ENCODE data around the gene SKIC3. TPM values are rescaled to one million over a fixed set of nuclear protein-coding genes. Genes with fewer than 3 reads are reported as not detected.

The SKIC3 gene
- total RNA-seq, 1 donor, result 177 TPM

DNA sequence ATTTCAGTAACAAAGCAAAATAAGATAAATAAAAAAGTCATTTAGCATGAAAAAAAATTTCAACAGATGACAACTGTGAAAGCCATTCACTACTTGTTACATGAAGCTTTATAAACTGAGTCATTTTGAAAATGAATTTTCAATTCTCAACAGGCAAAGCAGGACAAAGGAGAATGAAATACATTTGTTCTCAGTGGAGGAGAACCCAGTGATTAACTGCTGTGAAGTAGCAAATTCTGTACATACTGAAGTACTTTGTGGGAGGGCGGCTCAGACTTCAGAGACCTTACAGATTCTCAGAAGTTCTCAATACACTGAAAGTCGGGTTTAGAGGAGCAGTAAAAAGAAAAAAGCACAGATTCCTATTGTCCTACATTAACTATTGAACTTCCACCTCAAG is 21.7 kb downstream of the SKIC3 start:
- peaks cover 28% of the 10 kb centered on the region for H3K36me3 ChIP-seq (ENCODE audit: insufficient read depth, low read length)
- H4K20me1 ChIP-seq (ENCODE audit: insufficient read depth, low read length), result no peaks in the 10 kb centered on the region
- H3K27me3 ChIP-seq (ENCODE audit: insufficient read depth, low read length), result no peaks in the 10 kb centered on the region
- H3K27ac ChIP-seq (ENCODE audit: low read depth, low read length), result peak overlapping the region; percentile 41
- no peaks in the 10 kb centered on the region for H3K9me3 ChIP-seq (ENCODE audit: low read depth, low read length)
- H3K4me2 ChIP-seq (ENCODE audit: insufficient read depth, low read length), result no peak overlapping the region
- H3K4me3 ChIP-seq (ENCODE audit: insufficient read depth, low read length), result no peak overlapping the region
- peaks cover 40% of the 10 kb centered on the region for H3K79me2 ChIP-seq (ENCODE audit: insufficient read depth, low read length)
- no peak overlapping the region for H2AFZ ChIP-seq (ENCODE audit: low read length)
- TF ChIP-seq, protein P1, sequence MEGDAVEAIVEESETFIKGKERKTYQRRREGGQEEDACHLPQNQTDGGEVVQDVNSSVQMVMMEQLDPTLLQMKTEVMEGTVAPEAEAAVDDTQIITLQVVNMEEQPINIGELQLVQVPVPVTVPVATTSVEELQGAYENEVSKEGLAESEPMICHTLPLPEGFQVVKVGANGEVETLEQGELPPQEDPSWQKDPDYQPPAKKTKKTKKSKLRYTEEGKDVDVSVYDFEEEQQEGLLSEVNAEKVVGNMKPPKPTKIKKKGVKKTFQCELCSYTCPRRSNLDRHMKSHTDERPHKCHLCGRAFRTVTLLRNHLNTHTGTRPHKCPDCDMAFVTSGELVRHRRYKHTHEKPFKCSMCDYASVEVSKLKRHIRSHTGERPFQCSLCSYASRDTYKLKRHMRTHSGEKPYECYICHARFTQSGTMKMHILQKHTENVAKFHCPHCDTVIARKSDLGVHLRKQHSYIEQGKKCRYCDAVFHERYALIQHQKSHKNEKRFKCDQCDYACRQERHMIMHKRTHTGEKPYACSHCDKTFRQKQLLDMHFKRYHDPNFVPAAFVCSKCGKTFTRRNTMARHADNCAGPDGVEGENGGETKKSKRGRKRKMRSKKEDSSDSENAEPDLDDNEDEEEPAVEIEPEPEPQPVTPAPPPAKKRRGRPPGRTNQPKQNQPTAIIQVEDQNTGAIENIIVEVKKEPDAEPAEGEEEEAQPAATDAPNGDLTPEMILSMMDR (IDR thresholded peaks at IDR 0.05; ENCODE audit: extremely low read depth, low read depth, low read length), result no peak
- peak; percentile 3 for DNase-seq (ENCODE audit: insufficient read length, low spot score, missing footprints)
- peaks cover 28% of the 10 kb centered on the region for H3K4me1 ChIP-seq (ENCODE audit: insufficient read depth, low read length)

DNA sequence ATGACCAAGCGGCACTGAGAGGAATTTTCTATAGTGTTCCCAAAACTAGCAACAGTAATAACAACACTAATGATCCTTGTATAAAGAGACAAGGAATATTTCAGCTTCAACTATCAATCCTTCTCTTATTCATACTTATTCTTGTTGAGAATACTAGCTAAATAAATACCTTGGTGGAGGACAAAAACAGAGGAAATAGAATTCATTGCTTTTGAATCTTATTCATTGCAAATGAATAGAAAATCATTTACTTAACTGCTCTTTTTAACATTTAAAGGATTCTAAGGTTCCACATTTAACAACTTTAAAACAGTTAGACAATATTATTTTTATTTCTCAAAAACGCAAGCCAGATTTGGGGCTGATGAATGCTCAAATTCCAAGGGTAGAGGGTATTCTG is 22.4 kb downstream of the SKIC3 start:
- peaks cover 28% of the 10 kb centered on the region for H3K4me1 ChIP-seq (ENCODE audit: insufficient read depth, low read length)
- H3K4me2 ChIP-seq (ENCODE audit: insufficient read depth, low read length), result no peak overlapping the region
- H4K20me1 ChIP-seq (ENCODE audit: insufficient read depth, low read length), result no peaks in the 10 kb centered on the region
- H2AFZ ChIP-seq (ENCODE audit: low read length), result no peak overlapping the region
- H3K9me3 ChIP-seq (ENCODE audit: low read depth, low read length), result no peaks in the 10 kb centered on the region
- H3K36me3 ChIP-seq (ENCODE audit: insufficient read depth, low read length), result peaks cover 29% of the 10 kb centered on the region
- H3K4me3 ChIP-seq (ENCODE audit: insufficient read depth, low read length), result no peak overlapping the region
- H3K27ac ChIP-seq (ENCODE audit: low read depth, low read length), result no peak overlapping the region
- TF ChIP-seq, protein P1 (IDR thresholded peaks at IDR 0.05; ENCODE audit: extremely low read depth, low read depth, low read length), result no peak
- peaks cover 37% of the 10 kb centered on the region for H3K79me2 ChIP-seq (ENCODE audit: insufficient read depth, low read length)
- DNase-seq (ENCODE audit: insufficient read length, low spot score, missing footprints), result no peak
- H3K27me3 ChIP-seq (ENCODE audit: insufficient read depth, low read length), result no peaks in the 10 kb centered on the region

- Histone ChIP-seq H3K27ac (ENCODE audit: low read depth, low read length) (peak overlapping the region; percentile 71), H2AFZ (ENCODE audit: low read length) (no peak overlapping the region), H3K4me1 (ENCODE audit: insufficient read depth, low read length) (peaks cover 28% of the 10 kb centered on the region), H3K4me3 (ENCODE audit: insufficient read depth, low read length) (no peak overlapping the region), H3K79me2 (ENCODE audit: insufficient read depth, low read length) (peaks cover 31% of the 10 kb centered on the region), H3K9me3 (ENCODE audit: low read depth, low read length) (no peaks in the 10 kb centered on the region), H3K4me2 (ENCODE audit: insufficient read depth, low read length) (no peak overlapping the region), H3K27me3 (ENCODE audit: insufficient read depth, low read length) (no peaks in the 10 kb centered on the region), H3K36me3 (ENCODE audit: insufficient read depth, low read length) (peaks cover 34% of the 10 kb centered on the region), H4K20me1 (ENCODE audit: insufficient read depth, low read length) (no peaks in the 10 kb centered on the region)
- TF ChIP-seq, protein P1 (IDR thresholded peaks at IDR 0.05; ENCODE audit: extremely low read depth, low read depth, low read length), result no peak
- DNase-seq (ENCODE audit: insufficient read length, low spot score, missing footprints), result no peak
These were observed 23.3 kb downstream of the SKIC3 start for GRCh38 chr5:95531491-95531890.

DNA sequence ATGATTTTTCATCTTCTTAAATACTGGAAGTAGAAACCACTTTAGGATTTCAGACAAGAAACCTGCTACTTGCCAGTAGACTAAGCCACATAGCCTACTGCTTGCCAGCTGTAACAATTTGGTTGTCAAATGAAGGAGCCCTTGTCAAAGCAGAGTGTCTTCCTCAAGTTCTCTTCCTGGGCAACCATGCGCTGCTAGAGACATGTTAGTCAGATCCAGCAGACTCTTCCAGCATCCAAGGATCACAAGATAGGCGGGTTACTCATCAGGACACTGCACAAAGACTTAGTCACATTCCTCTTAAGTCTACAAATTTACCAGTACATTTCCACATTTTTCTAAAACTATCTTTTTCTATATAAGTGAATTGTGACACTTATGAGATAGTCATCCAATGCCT is 24.4 kb downstream of the SKIC3 start:
- Histone ChIP-seq H2AFZ (ENCODE audit: low read length) (no peak overlapping the region), H4K20me1 (ENCODE audit: insufficient read depth, low read length) (no peaks in the 10 kb centered on the region), H3K27ac (ENCODE audit: low read depth, low read length) (peak overlapping the region; percentile 71), H3K27me3 (ENCODE audit: insufficient read depth, low read length) (no peaks in the 10 kb centered on the region), H3K36me3 (ENCODE audit: insufficient read depth, low read length) (peaks cover 37% of the 10 kb centered on the region), H3K9me3 (ENCODE audit: low read depth, low read length) (no peaks in the 10 kb centered on the region), H3K4me1 (ENCODE audit: insufficient read depth, low read length) (peaks cover 28% of the 10 kb centered on the region), H3K79me2 (ENCODE audit: insufficient read depth, low read length) (peaks cover 29% of the 10 kb centered on the region), H3K4me2 (ENCODE audit: insufficient read depth, low read length) (peak overlapping the region; percentile 12), H3K4me3 (ENCODE audit: insufficient read depth, low read length) (no peak overlapping the region)
- peak; percentile 69 for DNase-seq (ENCODE audit: insufficient read length, low spot score, missing footprints)
- TF ChIP-seq, protein P1 (IDR thresholded peaks at IDR 0.05; ENCODE audit: extremely low read depth, low read depth, low read length), result no peak
